22Rv1 (cell line): ENCODE results near the gene SPINK1.
"Not testable (repeated sequence)": the region's sequence is repeated elsewhere in the genome, so short reads cannot be mapped to it uniquely, and the experiment has no call there.

Experiments used
- H3K27ac ChIP-seq: fragments of 450-650 bp; 2 replicates; pipeline ENCODE4 v1.5.1; 2017
- CTCF ChIP-seq: fragments of 450-650 bp; IDR thresholded peaks from 2 replicates; pipeline ENCODE4 v1.5.1; 2017; ENCODE audit warnings: mild to moderate bottlenecking
- ZFX ChIP-seq: fragments of 450-650 bp; IDR thresholded peaks from 2 replicates; pipeline ENCODE4 v1.6.1; 2017; ENCODE audit warnings: antibody characterized with exemption, borderline replicate concordance

The SPINK1 gene, protein sequence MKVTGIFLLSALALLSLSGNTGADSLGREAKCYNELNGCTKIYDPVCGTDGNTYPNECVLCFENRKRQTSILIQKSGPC

DNA sequence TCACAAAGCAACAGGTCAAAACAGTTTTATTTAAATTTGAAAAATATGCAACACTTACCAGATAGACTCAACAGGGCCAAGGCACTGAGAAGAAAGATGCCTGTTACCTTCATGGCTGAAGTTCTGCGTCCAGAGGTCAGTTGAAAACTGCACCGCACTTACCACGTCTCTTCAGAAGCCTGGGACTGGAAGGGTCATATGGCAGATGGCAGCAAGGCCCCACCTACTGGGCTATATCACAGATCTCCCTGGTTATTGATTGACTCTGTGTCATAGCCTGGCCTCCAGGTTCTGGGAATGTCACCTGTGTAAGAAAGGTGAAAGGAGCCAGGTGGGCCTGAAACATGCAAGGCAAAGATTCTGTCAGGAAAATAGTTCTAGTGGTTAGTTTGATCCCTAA is at the start of gene SPINK1:
TSS of gene SPINK1 (minus strand) at position 207 of the 400 bp plus-strand sequence. CDS start at position 113, 94 bp downstream.
- peak within 1 kb of the TSS; percentile 99 for H3K27ac ChIP-seq

DNA sequence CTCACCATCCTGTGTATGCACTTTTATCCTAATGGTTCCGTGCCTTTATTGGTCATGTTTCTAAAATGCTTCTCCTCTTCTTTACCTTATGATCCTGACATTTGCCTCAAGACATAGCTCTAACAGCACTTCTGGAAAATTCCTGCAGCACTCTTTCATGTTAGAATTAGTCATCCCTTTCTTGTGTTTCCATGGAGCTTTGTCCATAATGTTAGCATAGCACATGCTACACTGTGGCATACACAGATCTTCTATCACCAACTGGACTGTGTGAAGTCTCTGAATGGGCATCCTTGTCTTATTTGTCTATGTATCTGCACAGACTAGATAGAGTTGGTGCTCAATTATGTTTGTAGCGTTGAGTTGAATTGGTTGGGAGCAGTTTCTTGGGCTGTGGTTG is 49.0 kb upstream of the SPINK1 start:
- TF ChIP-seq CTCF: no peak
- TF ChIP-seq ZFX: no peak

More for the DNA sequence above, at the start of gene SPINK1:
- TF ChIP-seq ZFX (no peak), CTCF (peak; percentile 9; the same call in 1 of the 2 replicates)

GRCh38 chr5:147879784-147880183 is 48.3 kb upstream of the SPINK1 start:
- no peak for TF ChIP-seq ZFX

More for the DNA sequence above, 49.0 kb upstream of the SPINK1 start:
- no peak overlapping the region for H3K27ac ChIP-seq

GRCh38 chr5:147878066-147878759 is 46.7 kb upstream of the SPINK1 start, which contains the start of gene SCGB3A2:
Gene SCGB3A2 (plus strand): TSS chr5:147878711. CDS start chr5:147878804, 93 bp downstream.
- no peak for TF ChIP-seq ZFX
- no peak for TF ChIP-seq CTCF
- no peak within 1 kb of the TSS for H3K27ac ChIP-seq

More at GRCh38 chr5:147879784-147880183, 48.3 kb upstream of the SPINK1 start:
- no peak overlapping the region for H3K27ac ChIP-seq

DNA sequence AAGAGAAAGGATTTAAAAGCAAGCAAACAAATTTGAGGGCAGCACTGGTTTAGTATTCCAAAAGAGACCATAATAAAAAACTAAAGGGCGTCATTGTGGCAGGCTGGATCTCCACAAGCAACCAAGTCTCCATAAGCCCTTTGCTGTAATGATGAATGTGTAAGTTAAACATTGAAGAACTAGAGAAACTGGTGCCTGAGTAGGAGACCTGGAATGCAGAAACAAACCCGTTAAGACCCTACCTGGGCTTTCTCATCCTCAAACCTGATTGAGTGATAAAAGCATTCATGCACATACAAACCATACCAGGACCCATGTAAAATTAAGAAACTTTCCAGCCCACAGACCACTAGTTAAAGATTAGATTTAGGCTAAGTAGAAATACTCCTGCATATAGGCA is 45.2 kb upstream of the SPINK1 start:
- H3K27ac ChIP-seq: no peak overlapping the region

DNA sequence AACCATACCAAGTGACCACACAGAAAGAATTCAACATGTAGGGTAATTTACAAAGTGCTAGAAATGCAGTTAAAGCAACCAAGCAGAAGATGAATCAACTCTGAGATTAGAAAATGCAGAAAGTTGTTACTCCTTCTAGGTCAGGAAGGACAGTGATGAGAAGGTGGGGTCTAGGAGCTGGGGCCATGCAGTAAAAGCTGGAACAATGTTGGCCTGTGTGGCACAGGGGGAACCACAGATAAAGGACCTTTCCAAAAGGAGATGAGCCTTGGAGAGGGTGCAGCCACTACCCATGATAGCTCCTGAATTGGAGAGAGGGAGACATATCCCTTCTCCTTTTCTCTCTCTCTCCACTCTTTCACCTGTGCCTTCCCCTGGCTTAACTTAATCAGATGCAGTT is 44.7 kb upstream of the SPINK1 start:
- TF ChIP-seq CTCF: no peak
- no peak for TF ChIP-seq ZFX
- no peak overlapping the region for H3K27ac ChIP-seq

More for the DNA sequence above, 45.2 kb upstream of the SPINK1 start:
- TF ChIP-seq ZFX: no peak
- TF ChIP-seq CTCF: no peak

GRCh38 chr5:147874910-147875367 is 43.5 kb upstream of the SPINK1 start:
- H3K27ac ChIP-seq: no peak overlapping the region
- TF ChIP-seq ZFX (no peak), CTCF (no peak)

DNA sequence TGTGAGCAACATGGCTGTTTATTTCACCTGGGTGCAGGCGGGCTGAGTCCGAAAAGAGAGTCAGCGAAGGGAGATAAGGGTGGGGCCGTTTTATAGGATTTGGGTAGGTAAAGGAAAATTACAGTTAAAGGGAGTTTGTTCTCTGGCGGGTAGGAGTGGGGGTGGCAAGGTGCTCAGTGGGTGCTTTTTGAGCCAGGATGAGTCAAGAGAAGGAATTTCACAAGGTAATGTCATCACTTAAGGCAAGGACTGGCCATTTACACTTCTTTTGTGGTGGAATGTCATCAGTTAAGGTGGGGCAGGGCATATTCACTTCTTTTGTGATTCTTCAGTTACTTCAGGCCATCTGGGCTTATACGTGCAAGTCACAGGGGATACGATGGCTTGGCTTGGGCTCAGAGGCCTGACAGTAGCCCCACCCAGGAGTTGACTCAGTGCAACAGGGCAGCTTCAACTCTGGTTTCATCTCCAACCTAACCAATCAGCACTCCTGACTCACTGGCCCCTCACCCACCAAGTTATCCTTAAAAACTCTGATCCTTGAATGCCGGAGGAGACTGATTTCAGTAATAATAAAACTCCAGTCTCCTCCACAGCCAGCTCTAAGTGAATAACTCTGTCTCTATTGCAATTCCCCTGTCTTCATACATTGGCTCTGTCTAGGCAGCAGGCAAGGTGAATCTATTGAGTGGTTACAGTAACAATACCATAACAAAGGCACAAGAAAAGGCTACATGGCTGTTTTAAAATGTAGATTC is 42.8 kb upstream of the SPINK1 start:
- not testable (repeated sequence) for H3K27ac ChIP-seq

- not testable (repeated sequence) for H3K27ac ChIP-seq
Observed at GRCh38 chr5:147872744-147873435, 41.4 kb upstream of the SPINK1 start.

GRCh38 chr5:147871980-147872549 is 40.6 kb upstream of the SPINK1 start:
- not testable (repeated sequence) for H3K27ac ChIP-seq

DNA sequence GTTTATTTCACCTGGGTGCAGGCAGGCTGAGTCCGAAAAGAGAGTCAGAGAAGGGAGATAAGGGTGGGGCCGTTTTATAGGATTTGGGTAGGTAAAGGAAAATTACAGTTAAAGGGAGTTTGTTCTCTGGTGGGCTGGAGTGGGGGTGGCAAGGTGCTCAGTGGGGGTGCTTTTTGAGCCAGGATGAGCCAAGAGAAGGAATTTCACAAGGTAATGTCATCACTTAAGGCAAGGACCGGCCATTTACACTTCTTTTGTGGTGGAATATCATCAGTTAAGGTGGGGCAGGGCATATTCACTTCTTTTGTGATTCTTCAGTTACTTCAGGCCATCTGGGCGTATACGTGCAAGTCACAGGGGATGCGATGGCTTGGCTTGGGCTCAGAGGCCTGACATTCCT is 38.4 kb upstream of the SPINK1 start:
- H3K27ac ChIP-seq: not testable (repeated sequence)
